ENCODE measurements around the gene KIR2DL1. TPM values are rescaled to one million over a fixed set of nuclear protein-coding genes. Genes with fewer than 3 reads are reported as not detected.

KIR2DL1 gene
- total RNA-seq, 1 donor, result not detected

GRCh38 chr19:54791476-54791875 is 21.9 kb downstream of the KIR2DL1 start:
- Histone ChIP-seq H3K79me2 (ENCODE audit: insufficient read depth, low read length) (no peaks in the 10 kb centered on the region), H3K36me3 (ENCODE audit: insufficient read depth, low read length) (no peaks in the 10 kb centered on the region), H4K20me1 (ENCODE audit: insufficient read depth, low read length) (no peaks in the 10 kb centered on the region), H3K27me3 (ENCODE audit: insufficient read depth, low read length) (no peaks in the 10 kb centered on the region), H2AFZ (ENCODE audit: low read length) (no peak overlapping the region), H3K27ac (ENCODE audit: low read depth, low read length) (no peak overlapping the region), H3K9me3 (ENCODE audit: low read depth, low read length) (no peaks in the 10 kb centered on the region), H3K4me1 (ENCODE audit: insufficient read depth, low read length) (no peaks in the 10 kb centered on the region), H3K4me3 (ENCODE audit: insufficient read depth, low read length) (no peak overlapping the region), H3K4me2 (ENCODE audit: insufficient read depth, low read length) (no peak overlapping the region)
- TF ChIP-seq CTCF (IDR thresholded peaks at IDR 0.05; ENCODE audit: extremely low read depth, low read depth, low read length), result no peak
- no peak for DNase-seq (ENCODE audit: insufficient read length, low spot score, missing footprints)

- Histone ChIP-seq H3K27me3 (ENCODE audit: insufficient read depth, low read length) (no peaks in the 10 kb centered on the region), H3K4me3 (ENCODE audit: insufficient read depth, low read length) (peak overlapping the region; percentile 37), H2AFZ (ENCODE audit: low read length) (no peak overlapping the region), H3K4me2 (ENCODE audit: insufficient read depth, low read length) (peak overlapping the region; percentile 32), H3K4me1 (ENCODE audit: insufficient read depth, low read length) (no peaks in the 10 kb centered on the region), H3K27ac (ENCODE audit: low read depth, low read length) (no peak overlapping the region), H4K20me1 (ENCODE audit: insufficient read depth, low read length) (no peaks in the 10 kb centered on the region), H3K79me2 (ENCODE audit: insufficient read depth, low read length) (no peaks in the 10 kb centered on the region), H3K36me3 (ENCODE audit: insufficient read depth, low read length) (no peaks in the 10 kb centered on the region), H3K9me3 (ENCODE audit: low read depth, low read length) (no peaks in the 10 kb centered on the region)
- TF ChIP-seq CTCF (IDR thresholded peaks at IDR 0.05; ENCODE audit: extremely low read depth, low read depth, low read length), result no peak
- DNase-seq (ENCODE audit: insufficient read length, low spot score, missing footprints), result no peak
Observed at GRCh38 chr19:54792814-54793213, 23.2 kb downstream of the KIR2DL1 start.

- Histone ChIP-seq H3K4me2 (ENCODE audit: insufficient read depth, low read length) (no peak overlapping the region), H3K27me3 (ENCODE audit: insufficient read depth, low read length) (no peaks in the 10 kb centered on the region), H3K4me1 (ENCODE audit: insufficient read depth, low read length) (no peaks in the 10 kb centered on the region), H3K79me2 (ENCODE audit: insufficient read depth, low read length) (no peaks in the 10 kb centered on the region), H2AFZ (ENCODE audit: low read length) (no peak overlapping the region), H3K9me3 (ENCODE audit: low read depth, low read length) (no peaks in the 10 kb centered on the region), H3K36me3 (ENCODE audit: insufficient read depth, low read length) (no peaks in the 10 kb centered on the region), H4K20me1 (ENCODE audit: insufficient read depth, low read length) (no peaks in the 10 kb centered on the region), H3K4me3 (ENCODE audit: insufficient read depth, low read length) (no peak overlapping the region), H3K27ac (ENCODE audit: low read depth, low read length) (no peak overlapping the region)
- TF ChIP-seq CTCF (IDR thresholded peaks at IDR 0.05; ENCODE audit: extremely low read depth, low read depth, low read length), result no peak
- DNase-seq (ENCODE audit: insufficient read length, low spot score, missing footprints), result no peak
Observed at GRCh38 chr19:54795758-54796157, 26.2 kb downstream of the KIR2DL1 start.

GRCh38 chr19:54803410-54803809 is 33.8 kb downstream of the KIR2DL1 start, which contains the start of gene KIR2DL4:
TSS of gene KIR2DL4 (plus strand) at chr19:54803610. CDS start at chr19:54803652, 42 bp downstream.
- no peaks in the 10 kb centered on the region for H3K9me3 ChIP-seq (ENCODE audit: low read depth, low read length)
- H3K4me3 ChIP-seq (ENCODE audit: insufficient read depth, low read length), result no peak within 1 kb of the TSS
- H3K4me1 ChIP-seq (ENCODE audit: insufficient read depth, low read length), result no peaks in the 10 kb centered on the region
- no peaks in the 10 kb centered on the region for H3K27me3 ChIP-seq (ENCODE audit: insufficient read depth, low read length)
- H3K36me3 ChIP-seq (ENCODE audit: insufficient read depth, low read length), result no peaks in the 10 kb centered on the region
- H2AFZ ChIP-seq (ENCODE audit: low read length), result no peak within 1 kb of the TSS
- no peak for TF ChIP-seq CTCF (IDR thresholded peaks at IDR 0.05; ENCODE audit: extremely low read depth, low read depth, low read length)
- no peak within 1 kb of the TSS for H3K4me2 ChIP-seq (ENCODE audit: insufficient read depth, low read length)
- H3K79me2 ChIP-seq (ENCODE audit: insufficient read depth, low read length), result no peaks in the 10 kb centered on the region
- H4K20me1 ChIP-seq (ENCODE audit: insufficient read depth, low read length), result no peaks in the 10 kb centered on the region
- no peak within 1 kb of the TSS for H3K27ac ChIP-seq (ENCODE audit: low read depth, low read length)
- no peak for DNase-seq (ENCODE audit: insufficient read length, low spot score, missing footprints)
